ENCODE measurements around the gene SPATS2. TPM values are rescaled to one million over a fixed set of nuclear protein-coding genes. Genes with fewer than 3 reads are reported as not detected.

Gene SPATS2
- total RNA-seq, 8 experiments from 2014 or later, result 14.9 to 39.9 (median 25.8) TPM

GRCh38 chr12:49546481-49546880, 179.2 kb downstream of the SPATS2 start:
- in situ Hi-C loops (cut with MboI; ENCODE audit: low pct_unique_long_range_greater_than_20kb in 2 of 9, low sequenced_read_pairs in 9 of 9, unreplicated experiment in 9 of 9), result loop anchor here in 2 of 9 experiments (25.0 kb wide), 1 partner anchor 184 kb away; the partner anchor contains the start of gene SPATS2 (in 2 of the 2)
- Histone ChIP-seq H3K27ac (no peak overlapping the region), H3K4me3 (no peak overlapping the region), H3K4me1 (replicated peaks in 1 of 2) (peaks cover 11 to 16% of the 10 kb centered on the region in 2 donors)
- no peak for ATAC-seq (replicated peaks in 6 of 8)
- 80 to 90% methylated on average over 1 to 2 of the region's 3 CpGs; no CpG with 5 or more reads in 8 of the 10 experiments for WGBS, 10 experiments

DNA sequence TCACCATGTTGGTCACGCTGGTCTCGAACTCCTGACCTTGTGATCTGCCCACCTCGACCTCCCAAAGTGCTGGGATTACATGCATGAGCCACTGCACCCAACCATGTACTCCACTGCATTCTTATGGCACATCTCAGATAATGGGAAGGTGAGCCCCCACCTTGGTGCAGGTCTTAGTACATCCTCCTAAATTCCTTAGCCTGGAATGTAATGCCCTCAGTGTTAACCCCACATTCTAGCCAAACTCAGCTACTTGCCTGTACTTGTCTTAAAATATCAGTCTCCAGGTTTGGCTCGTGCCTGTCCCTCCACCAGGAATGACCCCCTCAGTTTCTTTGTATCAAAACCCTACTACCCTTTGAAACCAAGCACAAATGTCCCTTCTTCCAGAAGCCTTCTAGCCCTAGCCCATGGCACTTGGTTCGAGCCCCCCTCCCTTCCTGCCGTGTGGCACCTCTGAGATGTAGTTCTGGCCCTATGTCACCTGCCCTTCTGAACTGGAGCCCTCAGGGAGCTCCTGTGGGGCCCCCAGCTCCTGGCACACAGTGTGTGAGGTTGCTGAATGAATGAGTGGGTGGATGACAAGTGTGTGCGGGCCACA, 179.9 kb downstream of the SPATS2 start:
- no peak overlapping the region for H3K4me3 ChIP-seq
- no peak for ATAC-seq (replicated peaks in 6 of 8)

DNA sequence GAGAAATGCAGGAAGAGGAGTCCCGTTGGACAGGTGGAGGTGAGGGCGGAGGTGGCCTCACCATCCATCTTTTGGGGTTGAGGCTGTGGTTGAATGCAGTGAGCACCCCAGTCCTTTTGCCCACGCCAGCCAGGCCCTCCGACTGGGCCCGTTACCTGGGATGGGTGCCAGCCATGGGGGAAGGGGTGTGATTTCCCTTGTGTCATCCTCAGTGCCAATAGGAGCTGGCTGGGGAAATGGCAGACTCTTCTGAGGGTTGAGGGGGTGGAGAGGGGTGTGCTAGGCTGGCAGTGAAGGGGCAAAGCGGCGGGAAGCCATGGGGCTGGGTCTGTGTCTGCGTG, 181.2 kb downstream of the SPATS2 start:
- peak in 1 of 8 experiments; percentile 3 for ATAC-seq (replicated peaks in 6 of 8)
- 30 to 93% (median 92%) methylated on average over 2 to 5 of the region's 8 CpGs; no CpG with 5 or more reads in 7 of the 10 experiments for WGBS, 10 experiments
- peaks cover 15 to 22% of the 10 kb centered on the region in 2 donors for H3K4me1 ChIP-seq (replicated peaks in 1 of 2)
- in situ Hi-C loops (cut with MboI; ENCODE audit: low pct_unique_long_range_greater_than_20kb in 2 of 9, low sequenced_read_pairs in 9 of 9, unreplicated experiment in 9 of 9), result loop anchor here in 2 of 9 experiments (25.0 kb wide), 1 partner anchor 186 kb away; the partner anchor contains the start of gene SPATS2 (in 2 of the 2)
- H3K27ac ChIP-seq, result no peak overlapping the region
- H3K4me3 ChIP-seq, result no peak overlapping the region

More for the DNA sequence above, 179.9 kb downstream of the SPATS2 start:
- in situ Hi-C loops (cut with MboI; ENCODE audit: low pct_unique_long_range_greater_than_20kb in 2 of 9, low sequenced_read_pairs in 9 of 9, unreplicated experiment in 9 of 9), result loop anchor here in 2 of 9 experiments (25.0 kb wide), 1 partner anchor 185 kb away; the partner anchor contains the start of gene SPATS2 (in 2 of the 2)
- 20 to 89% (median 71%) methylated on average over 1 to 6 of the region's 7 CpGs; no CpG with 5 or more reads in 3 of the 10 experiments for WGBS, 10 experiments
- peaks cover 11 to 16% of the 10 kb centered on the region in 2 donors for H3K4me1 ChIP-seq (replicated peaks in 1 of 2)
- no peak overlapping the region for H3K27ac ChIP-seq

DNA sequence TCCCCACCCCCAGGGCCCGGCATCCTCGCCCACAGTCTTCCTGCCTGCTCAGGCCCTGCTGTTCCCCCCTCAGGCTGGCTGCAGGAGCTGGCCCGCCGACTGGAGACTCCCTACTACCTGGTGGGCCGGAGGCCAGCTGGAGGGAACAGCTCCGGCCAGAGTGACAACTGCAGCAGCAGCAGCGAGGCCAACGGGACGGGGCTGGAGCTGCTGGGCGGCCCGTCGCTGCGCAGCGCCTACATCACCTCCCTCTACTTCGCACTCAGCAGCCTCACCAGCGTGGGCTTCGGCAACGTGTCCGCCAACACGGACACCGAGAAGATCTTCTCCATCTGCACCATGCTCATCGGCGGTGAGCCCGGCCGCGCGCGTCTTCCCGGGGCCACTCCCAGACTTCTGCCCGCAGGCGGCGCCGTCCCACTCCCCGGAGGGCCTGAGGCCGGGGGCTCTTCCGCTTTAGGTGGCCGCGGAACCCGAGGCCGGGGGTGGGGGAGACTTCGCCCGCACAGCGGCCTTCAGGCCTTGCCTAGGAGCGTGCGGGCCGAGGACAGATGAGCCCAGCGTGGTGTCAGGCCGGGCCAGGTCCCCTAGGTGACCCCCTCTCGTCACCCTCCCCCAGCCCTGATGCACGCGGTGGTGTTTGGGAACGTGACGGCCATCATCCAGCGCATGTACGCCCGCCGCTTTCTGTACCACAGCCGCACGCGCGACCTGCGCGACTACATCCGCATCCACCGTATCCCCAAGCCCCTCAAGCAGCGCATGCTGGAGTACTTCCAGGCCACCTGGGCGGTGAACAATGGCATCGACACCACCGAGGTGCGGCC, 181.8 kb downstream of the SPATS2 start:
- H3K4me1 ChIP-seq (replicated peaks in 1 of 2), result peaks cover 15 to 23% of the 10 kb centered on the region in 2 donors
- 0 to 74% methylated on average over 1 to 4 of the region's 70 CpGs; no CpG with 5 or more reads in 8 of the 10 experiments for WGBS, 10 experiments
- no peak overlapping the region for H3K27ac ChIP-seq
- ATAC-seq (replicated peaks in 6 of 8), result peak; percentile 10 to 62 (median 42)
- in situ Hi-C loops (cut with MboI; ENCODE audit: low pct_unique_long_range_greater_than_20kb in 2 of 9, low sequenced_read_pairs in 9 of 9, unreplicated experiment in 9 of 9), result loop anchor here in 2 of 9 experiments (25.0 kb wide), 1 partner anchor 187 kb away; the partner anchor contains the start of gene SPATS2 (in 2 of the 2)
- no peak overlapping the region for H3K4me3 ChIP-seq

DNA sequence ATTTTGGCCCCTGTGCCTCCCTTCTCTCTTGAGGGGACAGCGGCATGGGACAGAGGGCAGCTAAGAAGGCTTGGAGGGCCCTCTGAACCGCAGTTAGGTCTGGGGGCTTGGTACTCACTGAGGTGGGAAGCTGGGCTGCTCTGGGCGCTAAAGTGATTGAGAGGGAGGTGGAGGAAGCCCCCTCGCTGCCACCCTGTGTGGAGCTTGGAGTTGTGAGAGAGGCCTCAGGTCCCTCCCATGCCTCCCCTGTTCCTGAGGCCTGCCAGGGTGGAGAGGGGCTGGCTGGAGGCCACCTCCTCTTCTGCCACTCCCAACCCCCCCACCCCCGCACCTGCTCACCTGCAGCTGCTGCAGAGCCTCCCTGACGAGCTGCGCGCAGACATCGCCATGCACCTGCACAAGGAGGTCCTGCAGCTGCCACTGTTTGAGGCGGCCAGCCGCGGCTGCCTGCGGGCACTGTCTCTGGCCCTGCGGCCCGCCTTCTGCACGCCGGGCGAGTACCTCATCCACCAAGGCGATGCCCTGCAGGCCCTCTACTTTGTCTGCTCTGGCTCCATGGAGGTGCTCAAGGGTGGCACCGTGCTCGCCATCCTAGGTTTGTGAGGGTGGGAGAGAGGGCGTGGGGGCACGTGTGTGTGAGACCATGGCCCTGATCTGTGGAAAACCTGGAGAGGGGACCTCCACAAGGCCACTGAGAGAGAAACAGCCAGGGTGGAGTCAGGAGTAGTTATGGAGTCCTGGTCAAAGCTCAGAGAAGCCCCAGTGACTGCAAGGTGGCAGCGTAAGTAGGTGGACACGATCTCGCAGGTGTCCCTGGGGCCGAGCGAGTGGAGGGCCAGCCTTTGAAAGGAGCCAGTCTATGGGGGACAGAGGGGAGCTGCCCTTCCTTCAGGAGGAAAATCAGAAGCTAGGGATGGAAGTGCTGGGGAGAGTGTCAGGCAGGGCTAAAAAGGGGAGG, 182.8 kb downstream of the SPATS2 start:
- Histone ChIP-seq H3K4me1 (replicated peaks in 1 of 2) (peaks cover 13 to 21% of the 10 kb centered on the region in 2 donors), H3K4me3 (no peak overlapping the region), H3K27ac (no peak overlapping the region)
- ATAC-seq (replicated peaks in 6 of 8), result no peak
- in situ Hi-C loops (cut with MboI; ENCODE audit: low pct_unique_long_range_greater_than_20kb in 2 of 9, low sequenced_read_pairs in 9 of 9, unreplicated experiment in 9 of 9), result loop anchor here in 2 of 9 experiments (25.0 kb wide), 1 partner anchor 188 kb away; the partner anchor contains the start of gene SPATS2 (in 2 of the 2)
- WGBS, 10 experiments, result 72 to 100% (median 95%) methylated on average over 4 to 7 of the region's 28 CpGs; no CpG with 5 or more reads in 5 of the 10 experiments

- in situ Hi-C loops (cut with MboI; ENCODE audit: low pct_unique_long_range_greater_than_20kb in 2 of 9, low sequenced_read_pairs in 9 of 9, unreplicated experiment in 9 of 9), result no loop called here
- ATAC-seq (replicated peaks in 6 of 8), result no peak
Measured at GRCh38 chr12:49550693-49551252, 183.5 kb downstream of the SPATS2 start.

GRCh38 chr12:49552014-49552413, 184.8 kb downstream of the SPATS2 start:
- in situ Hi-C loops (cut with MboI; ENCODE audit: low pct_unique_long_range_greater_than_20kb in 2 of 9, low sequenced_read_pairs in 9 of 9, unreplicated experiment in 9 of 9), result no loop called here
- ATAC-seq (replicated peaks in 6 of 8), result no peak

More at GRCh38 chr12:49550693-49551252, 183.5 kb downstream of the SPATS2 start:
- 20 to 100% (median 74%) methylated on average over 1 to 6 of the region's 6 CpGs; no CpG with 5 or more reads in 2 of the 10 experiments for WGBS, 10 experiments
- Histone ChIP-seq H3K27ac (no peak overlapping the region), H3K4me1 (replicated peaks in 1 of 2) (peaks cover 13 to 21% of the 10 kb centered on the region in 2 donors), H3K4me3 (no peak overlapping the region)

GRCh38 chr12:49552425-49552824, 185.2 kb downstream of the SPATS2 start:
- ATAC-seq (replicated peaks in 6 of 8), result no peak
- WGBS, 10 experiments, result 20 to 84% (median 65%) methylated on average over 1 to 5 of the region's 9 CpGs; no CpG with 5 or more reads in 2 of the 10 experiments
- peaks cover 13 to 21% of the 10 kb centered on the region in 2 donors for H3K4me1 ChIP-seq (replicated peaks in 1 of 2)
- in situ Hi-C loops (cut with MboI; ENCODE audit: low pct_unique_long_range_greater_than_20kb in 2 of 9, low sequenced_read_pairs in 9 of 9, unreplicated experiment in 9 of 9), result no loop called here
- H3K27ac ChIP-seq, result no peak overlapping the region
- no peak overlapping the region for H3K4me3 ChIP-seq

More at GRCh38 chr12:49552014-49552413, 184.8 kb downstream of the SPATS2 start:
- H3K27ac ChIP-seq, result no peak overlapping the region
- no peak overlapping the region for H3K4me3 ChIP-seq
- WGBS, 10 experiments, result 20 to 100% (median 92%) methylated on average over 1 to 6 of the region's 7 CpGs; no CpG with 5 or more reads in 4 of the 10 experiments
- H3K4me1 ChIP-seq (replicated peaks in 1 of 2), result peaks cover 13 to 21% of the 10 kb centered on the region in 2 donors

GRCh38 chr12:49552899-49553298, 185.6 kb downstream of the SPATS2 start:
- Histone ChIP-seq H3K27ac (no peak overlapping the region), H3K4me1 (replicated peaks in 1 of 2) (peaks cover 13 to 21% of the 10 kb centered on the region in 2 donors), H3K4me3 (no peak overlapping the region)
- no peak for ATAC-seq (replicated peaks in 6 of 8)
- 60 to 93% (median 81%) methylated on average over 2 to 6 of the region's 8 CpGs; no CpG with 5 or more reads in 4 of the 10 experiments for WGBS, 10 experiments
- in situ Hi-C loops (cut with MboI; ENCODE audit: low pct_unique_long_range_greater_than_20kb in 2 of 9, low sequenced_read_pairs in 9 of 9, unreplicated experiment in 9 of 9), result no loop called here

DNA sequence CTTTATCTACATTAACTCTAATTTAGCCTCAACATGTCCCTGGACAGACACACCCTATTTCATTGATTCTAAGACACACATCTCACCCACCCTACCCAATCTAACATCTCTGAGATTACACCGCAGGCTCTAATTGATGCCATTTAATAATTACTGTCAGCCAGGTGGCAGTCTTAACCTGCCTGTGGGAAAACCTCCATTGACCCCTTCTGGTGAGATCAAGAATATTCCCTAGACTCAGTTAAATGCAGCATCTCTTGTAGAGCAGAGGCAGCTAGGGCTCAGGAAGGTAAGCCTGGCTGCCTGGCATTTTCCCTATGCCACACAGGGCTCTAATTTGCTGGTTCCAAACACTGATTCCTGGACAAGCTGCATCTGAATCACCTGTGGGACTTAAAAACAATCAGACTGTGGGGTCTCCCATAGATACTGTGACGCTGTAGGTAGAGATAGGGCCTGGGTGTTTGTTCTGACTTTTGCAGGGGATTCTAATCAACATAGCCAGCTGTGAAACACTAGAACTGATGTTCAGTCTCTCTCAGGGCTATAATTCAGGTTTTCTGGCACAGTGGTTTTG, 186.3 kb downstream of the SPATS2 start:
- ATAC-seq (replicated peaks in 6 of 8), result peak; percentile 30 to 67 (median 45)
- H3K27ac ChIP-seq, result peak overlapping the region; percentile 8 to 48
- 0 to 100% (median 85%) methylated on average over 1 to 2 of the region's 2 CpGs; no CpG with 5 or more reads in 4 of the 10 experiments for WGBS, 10 experiments
- in situ Hi-C loops (cut with MboI; ENCODE audit: low pct_unique_long_range_greater_than_20kb in 2 of 9, low sequenced_read_pairs in 9 of 9, unreplicated experiment in 9 of 9), result no loop called here
- H3K4me3 ChIP-seq, result no peak overlapping the region
- peaks cover 13 to 21% of the 10 kb centered on the region in 2 donors for H3K4me1 ChIP-seq (replicated peaks in 1 of 2)

GRCh38 chr12:49554266-49554665, 187.0 kb downstream of the SPATS2 start:
- 77% methylated on average over 6 of the region's 15 CpGs; no CpG with 5 or more reads in 9 of the 10 experiments for whole genome bisulfite sequencing, 10 experiments
- ATAC-seq (replicated peaks in 6 of 8), result peak in 5 of 8 experiments; percentile 3 to 43 (median 40)
- in situ Hi-C loops (cut with MboI; ENCODE audit: low pct_unique_long_range_greater_than_20kb in 2 of 9, low sequenced_read_pairs in 9 of 9, unreplicated experiment in 9 of 9), result no loop called here
- Histone ChIP-seq H3K27ac (peak overlapping the region; percentile 8 to 48), H3K4me1 (replicated peaks in 1 of 2) (peaks cover 13 to 19% of the 10 kb centered on the region in 2 donors), H3K4me3 (no peak overlapping the region)
